Activated T-helper 2 cell treated with anti-CD3 and anti-CD28 coated beads, Interferon-gamma antibody, Interleukin-2, Interleukin-4, amounts not matched to agents 10 μg/mL and 5 μg/mL and 100 μg/mL, durations not matched to agents 14 hours and 24 hours and 36 hours (primary cell): ENCODE data around the gene MAPK11. TPM values are rescaled to one million over a fixed set of nuclear protein-coding genes. Genes with fewer than 3 reads are reported as not detected.

Source experiments
- DNase-seq: peaks from one replicate; pipeline ENCODE4 v3.0.0; 2021; ENCODE audit warnings: low spot score
- H3K27ac Mint-ChIP-seq: one replicate; pipeline ENCODE4 v1.8.0; 2021; ENCODE audit warnings: mixed read lengths
- H3K27me3 Mint-ChIP-seq: one replicate; pipeline ENCODE4 v1.8.0; 2021; ENCODE audit warnings: low read depth, mixed read lengths
- H3K36me3 Mint-ChIP-seq: one replicate; pipeline ENCODE4 v1.8.0; 2021; ENCODE audit warnings: low read depth, mixed read lengths
- H3K4me1 Mint-ChIP-seq: one replicate; pipeline ENCODE4 v1.8.0; 2021; ENCODE audit warnings: low read depth, mixed read lengths
- H3K4me3 Mint-ChIP-seq: one replicate; pipeline ENCODE4 v1.8.0; 2021; ENCODE audit warnings: low read depth, mild to moderate bottlenecking, moderate library complexity, mixed read lengths
- H3K9me3 Mint-ChIP-seq: one replicate; pipeline ENCODE4 v1.8.0; 2021; ENCODE audit warnings: mixed read lengths
- intact Hi-C: fragments of 100-400 bp; cut with micrococcal nuclease; formaldehyde crosslinking; loops from one replicate; pipeline ENCODE4 v1.15.1; 2023
- total RNA-seq: library from RNA; stranded (reverse); gene quantifications from 2 replicates; pipeline ENCODE4 v1.2.3, GENCODE V29; 2022

Gene MAPK11
- total RNA-seq, 1 donor from 2014 or later, result 20.9 TPM

GRCh38 chr22:50297510-50298265 lies 27.5 kb upstream of the MAPK11 start:
- no peak for DNase-seq
- Mint-ChIP-seq H3K4me3 (no peak overlapping the region), H3K4me1 (no peaks in the 10 kb centered on the region), H3K9me3 (no peaks in the 10 kb centered on the region), H3K27ac (no peak overlapping the region), H3K27me3 (peaks cover 7% of the 10 kb centered on the region), H3K36me3 (no peaks in the 10 kb centered on the region)
- intact Hi-C loops, result no loop called here

GRCh38 chr22:50296658-50297490 lies 26.7 kb upstream of the MAPK11 start:
- intact Hi-C loops, result no loop called here
- Mint-ChIP-seq H3K36me3 (no peaks in the 10 kb centered on the region), H3K27ac (no peak overlapping the region), H3K4me3 (no peak overlapping the region), H3K27me3 (peaks cover 12% of the 10 kb centered on the region), H3K4me1 (no peaks in the 10 kb centered on the region), H3K9me3 (no peaks in the 10 kb centered on the region)
- no peak for DNase-seq

- no peaks in the 10 kb centered on the region for H3K9me3 Mint-ChIP-seq
- no peak for DNase-seq
- no peaks in the 10 kb centered on the region for H3K36me3 Mint-ChIP-seq
- no peak overlapping the region for H3K27ac Mint-ChIP-seq
- H3K4me1 Mint-ChIP-seq, result no peaks in the 10 kb centered on the region
- H3K4me3 Mint-ChIP-seq, result no peak overlapping the region
- intact Hi-C loops, result no loop called here
- peaks cover 13% of the 10 kb centered on the region for H3K27me3 Mint-ChIP-seq
Observed at GRCh38 chr22:50294319-50294656, 24.1 kb upstream of the MAPK11 start.

- Mint-ChIP-seq H3K9me3 (no peaks in the 10 kb centered on the region), H3K36me3 (no peaks in the 10 kb centered on the region), H3K27me3 (peaks cover 13% of the 10 kb centered on the region), H3K4me1 (no peaks in the 10 kb centered on the region), H3K27ac (no peak overlapping the region), H3K4me3 (no peak overlapping the region)
- intact Hi-C loops, result no loop called here
- no peak for DNase-seq
Observed at GRCh38 chr22:50293441-50294318, 23.5 kb upstream of the MAPK11 start.

GRCh38 chr22:50292643-50293440 lies 22.7 kb upstream of the MAPK11 start:
- no peaks in the 10 kb centered on the region for H3K4me1 Mint-ChIP-seq
- peaks cover 13% of the 10 kb centered on the region for H3K27me3 Mint-ChIP-seq
- H3K4me3 Mint-ChIP-seq, result no peak overlapping the region
- intact Hi-C loops, result no loop called here
- no peaks in the 10 kb centered on the region for H3K36me3 Mint-ChIP-seq
- H3K9me3 Mint-ChIP-seq, result no peaks in the 10 kb centered on the region
- DNase-seq, result no peak
- H3K27ac Mint-ChIP-seq, result no peak overlapping the region

GRCh38 chr22:50289942-50290630 lies 19.9 kb upstream of the MAPK11 start:
- no peak for DNase-seq
- peaks cover 13% of the 10 kb centered on the region for H3K27me3 Mint-ChIP-seq
- no peak overlapping the region for H3K4me3 Mint-ChIP-seq
- intact Hi-C loops, result no loop called here
- no peak overlapping the region for H3K27ac Mint-ChIP-seq
- H3K9me3 Mint-ChIP-seq, result no peaks in the 10 kb centered on the region
- no peaks in the 10 kb centered on the region for H3K4me1 Mint-ChIP-seq
- no peaks in the 10 kb centered on the region for H3K36me3 Mint-ChIP-seq

- intact Hi-C loops, result no loop called here
- H3K27me3 Mint-ChIP-seq, result peaks cover 11% of the 10 kb centered on the region
- no peaks in the 10 kb centered on the region for H3K9me3 Mint-ChIP-seq
- no peaks in the 10 kb centered on the region for H3K4me1 Mint-ChIP-seq
- H3K4me3 Mint-ChIP-seq, result no peak overlapping the region
- no peak overlapping the region for H3K27ac Mint-ChIP-seq
- no peaks in the 10 kb centered on the region for H3K36me3 Mint-ChIP-seq
- DNase-seq, result no peak
Observed at GRCh38 chr22:50289151-50289941, 19.2 kb upstream of the MAPK11 start.

GRCh38 chr22:50287731-50288130 lies 17.6 kb upstream of the MAPK11 start:
- no peaks in the 10 kb centered on the region for H3K4me1 Mint-ChIP-seq
- no peak overlapping the region for H3K27ac Mint-ChIP-seq
- H3K4me3 Mint-ChIP-seq, result no peak overlapping the region
- no peaks in the 10 kb centered on the region for H3K36me3 Mint-ChIP-seq
- intact Hi-C loops, result no loop called here
- no peaks in the 10 kb centered on the region for H3K9me3 Mint-ChIP-seq
- peaks cover 7% of the 10 kb centered on the region for H3K27me3 Mint-ChIP-seq
- no peak for DNase-seq

GRCh38 chr22:50286701-50287318 lies 16.6 kb upstream of the MAPK11 start:
- H3K9me3 Mint-ChIP-seq, result no peaks in the 10 kb centered on the region
- H3K27ac Mint-ChIP-seq, result no peak overlapping the region
- no peaks in the 10 kb centered on the region for H3K4me1 Mint-ChIP-seq
- intact Hi-C loops, result no loop called here
- no peaks in the 10 kb centered on the region for H3K36me3 Mint-ChIP-seq
- peaks cover under 1% of the 10 kb centered on the region for H3K27me3 Mint-ChIP-seq
- no peak for DNase-seq
- no peak overlapping the region for H3K4me3 Mint-ChIP-seq

GRCh38 chr22:50286275-50286674 lies 16.1 kb upstream of the MAPK11 start:
- no peak overlapping the region for H3K27ac Mint-ChIP-seq
- no peak for DNase-seq
- intact Hi-C loops, result no loop called here
- no peak overlapping the region for H3K4me3 Mint-ChIP-seq
- H3K27me3 Mint-ChIP-seq, result no peaks in the 10 kb centered on the region
- H3K4me1 Mint-ChIP-seq, result no peaks in the 10 kb centered on the region
- no peaks in the 10 kb centered on the region for H3K9me3 Mint-ChIP-seq
- H3K36me3 Mint-ChIP-seq, result no peaks in the 10 kb centered on the region
